22Rv1 (cell line): Measurements from ENCODE around the gene CADM1.

Source experiments
- H3K27ac ChIP-seq: fragments of 450-650 bp; 2 replicates; pipeline ENCODE4 v1.5.1; 2017
- ZFX ChIP-seq: fragments of 450-650 bp; IDR thresholded peaks from 2 replicates; pipeline ENCODE4 v1.6.1; 2017; ENCODE audit warnings: antibody characterized with exemption, borderline replicate concordance
- TF ChIP-seq, protein P1 (sequence below): fragments of 450-650 bp; IDR thresholded peaks from 2 replicates; pipeline ENCODE4 v1.5.1; 2017; ENCODE audit warnings: mild to moderate bottlenecking

The CADM1 gene

DNA sequence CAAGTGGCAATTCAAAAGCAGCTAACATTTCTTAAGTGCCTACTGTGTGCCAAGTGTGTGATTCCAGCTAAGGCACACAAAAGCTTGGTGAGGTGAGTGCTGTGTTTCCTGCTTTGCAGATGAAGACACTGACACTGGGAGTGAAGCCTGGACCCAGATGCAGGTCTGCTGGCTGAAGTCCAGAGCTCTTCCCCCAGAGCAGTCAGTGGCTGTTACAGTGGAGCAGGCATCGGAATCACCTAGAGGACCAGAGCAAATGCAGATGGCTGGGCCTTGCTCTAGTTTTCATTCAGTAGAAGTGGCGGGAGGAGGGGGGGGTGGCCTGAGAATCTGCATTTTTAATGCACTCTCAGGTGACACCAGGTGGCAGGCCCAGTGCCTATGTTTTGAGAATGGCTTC is 342.3 kb downstream of the CADM1 start:
- H3K27ac ChIP-seq, result no peak overlapping the region
- TF ChIP-seq, protein P1, sequence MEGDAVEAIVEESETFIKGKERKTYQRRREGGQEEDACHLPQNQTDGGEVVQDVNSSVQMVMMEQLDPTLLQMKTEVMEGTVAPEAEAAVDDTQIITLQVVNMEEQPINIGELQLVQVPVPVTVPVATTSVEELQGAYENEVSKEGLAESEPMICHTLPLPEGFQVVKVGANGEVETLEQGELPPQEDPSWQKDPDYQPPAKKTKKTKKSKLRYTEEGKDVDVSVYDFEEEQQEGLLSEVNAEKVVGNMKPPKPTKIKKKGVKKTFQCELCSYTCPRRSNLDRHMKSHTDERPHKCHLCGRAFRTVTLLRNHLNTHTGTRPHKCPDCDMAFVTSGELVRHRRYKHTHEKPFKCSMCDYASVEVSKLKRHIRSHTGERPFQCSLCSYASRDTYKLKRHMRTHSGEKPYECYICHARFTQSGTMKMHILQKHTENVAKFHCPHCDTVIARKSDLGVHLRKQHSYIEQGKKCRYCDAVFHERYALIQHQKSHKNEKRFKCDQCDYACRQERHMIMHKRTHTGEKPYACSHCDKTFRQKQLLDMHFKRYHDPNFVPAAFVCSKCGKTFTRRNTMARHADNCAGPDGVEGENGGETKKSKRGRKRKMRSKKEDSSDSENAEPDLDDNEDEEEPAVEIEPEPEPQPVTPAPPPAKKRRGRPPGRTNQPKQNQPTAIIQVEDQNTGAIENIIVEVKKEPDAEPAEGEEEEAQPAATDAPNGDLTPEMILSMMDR, result no peak
- TF ChIP-seq ZFX, result no peak

DNA sequence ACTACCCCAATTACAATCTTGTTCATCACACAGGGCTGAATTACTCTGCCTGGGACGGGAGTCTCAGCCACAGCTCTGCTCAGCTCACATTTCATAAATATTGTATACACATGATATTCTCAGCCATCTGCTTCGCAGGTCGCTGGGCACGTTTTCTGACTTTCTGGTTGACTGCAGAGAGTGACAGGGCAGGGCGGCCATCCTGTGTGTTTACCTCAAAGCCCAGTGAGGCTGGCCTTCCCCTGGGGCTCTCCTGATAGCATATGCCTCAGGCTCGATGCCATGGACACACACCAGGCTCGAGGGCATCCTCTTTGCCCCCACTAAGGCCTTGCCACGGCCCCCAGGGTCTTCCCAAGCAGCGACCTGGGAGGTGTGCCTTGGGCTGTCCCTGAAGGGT is 345.0 kb downstream of the CADM1 start:
- TF ChIP-seq, protein P1, result no peak
- no peak for TF ChIP-seq ZFX
- no peak overlapping the region for H3K27ac ChIP-seq

DNA sequence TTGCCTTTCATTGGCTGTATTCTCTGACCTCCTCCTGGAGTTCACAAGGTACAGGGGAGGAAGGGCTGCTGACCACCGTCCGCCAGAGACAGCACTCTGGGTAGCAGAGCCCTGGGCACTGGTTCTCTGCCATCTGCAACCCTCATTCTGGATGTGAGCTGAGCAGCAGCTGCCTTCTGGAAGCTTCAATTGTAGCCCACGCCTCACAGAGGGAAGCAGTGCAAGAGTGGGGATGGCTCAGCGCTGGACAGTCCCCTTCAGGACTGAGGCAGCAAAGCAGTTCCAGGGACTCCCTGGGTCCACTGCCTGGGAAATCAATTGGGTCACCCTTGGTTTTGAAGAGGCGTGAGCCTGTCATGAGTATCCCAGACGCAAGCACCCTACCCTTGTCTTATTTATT is 346.2 kb downstream of the CADM1 start:
- TF ChIP-seq ZFX, result no peak
- TF ChIP-seq, protein P1, result no peak
- H3K27ac ChIP-seq, result no peak overlapping the region

DNA sequence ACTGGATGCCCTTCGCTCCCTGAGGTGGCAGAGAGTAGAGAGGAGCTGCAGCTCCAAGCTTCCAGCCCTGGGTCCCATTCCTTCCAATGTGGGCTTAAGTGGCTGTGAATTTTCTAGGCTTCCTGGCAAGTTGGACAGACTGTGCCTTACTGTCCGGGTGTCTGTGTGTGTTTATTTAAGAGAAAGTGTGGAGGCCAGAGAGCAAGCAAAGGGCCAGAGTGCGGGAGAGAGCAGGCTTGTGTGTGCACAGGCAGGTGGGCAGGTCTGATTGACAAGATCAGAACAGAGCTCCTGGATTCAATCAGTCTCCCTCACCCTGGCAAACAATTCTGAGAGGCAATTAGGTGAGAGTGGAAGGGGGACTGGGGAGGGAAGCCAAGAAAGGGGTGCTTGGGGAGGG is 347.0 kb downstream of the CADM1 start:
- no peak overlapping the region for H3K27ac ChIP-seq
- TF ChIP-seq, protein P1, result no peak
- no peak for TF ChIP-seq ZFX

DNA sequence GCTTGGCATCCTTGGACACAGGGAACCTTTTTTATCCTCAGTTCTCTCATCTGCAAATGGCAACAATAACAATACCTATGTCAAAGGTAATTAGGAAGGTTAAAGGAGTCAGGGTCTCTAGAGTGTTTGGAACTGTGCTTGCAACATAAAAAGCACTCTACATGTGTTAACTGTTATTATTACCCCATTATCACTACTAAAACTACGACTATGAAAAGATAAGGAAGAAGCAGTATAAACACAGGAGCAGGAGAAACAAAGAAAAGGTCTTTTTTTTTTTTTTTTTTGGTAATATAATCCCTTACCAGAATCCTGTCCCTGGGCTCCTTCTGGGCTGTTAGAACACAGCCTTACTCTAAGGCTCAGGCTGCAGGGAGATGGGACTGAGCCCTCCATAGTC is 348.2 kb downstream of the CADM1 start:
- no peak overlapping the region for H3K27ac ChIP-seq
- no peak for TF ChIP-seq ZFX
- TF ChIP-seq, protein P1, result no peak

DNA sequence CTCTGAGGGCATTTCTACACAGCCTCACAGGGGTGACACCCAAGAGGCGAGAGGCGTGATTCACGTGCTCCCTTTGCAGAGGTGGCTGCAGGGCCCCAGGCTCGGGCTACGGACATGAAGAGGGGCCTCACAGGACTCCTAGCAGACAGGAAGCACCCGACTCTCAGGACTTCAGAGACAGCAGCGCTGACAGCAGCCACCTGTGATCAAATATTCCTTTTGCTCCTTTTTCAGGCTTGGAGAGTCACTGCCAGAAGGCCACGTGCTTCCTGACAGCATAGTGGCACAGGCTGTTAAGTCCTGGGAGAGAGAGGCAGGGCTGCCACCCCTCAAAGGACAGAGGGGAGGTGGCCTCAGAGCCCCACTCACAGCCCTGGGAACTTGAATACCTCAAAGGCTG is 348.9 kb downstream of the CADM1 start:
- H3K27ac ChIP-seq, result no peak overlapping the region
- no peak for TF ChIP-seq ZFX

DNA sequence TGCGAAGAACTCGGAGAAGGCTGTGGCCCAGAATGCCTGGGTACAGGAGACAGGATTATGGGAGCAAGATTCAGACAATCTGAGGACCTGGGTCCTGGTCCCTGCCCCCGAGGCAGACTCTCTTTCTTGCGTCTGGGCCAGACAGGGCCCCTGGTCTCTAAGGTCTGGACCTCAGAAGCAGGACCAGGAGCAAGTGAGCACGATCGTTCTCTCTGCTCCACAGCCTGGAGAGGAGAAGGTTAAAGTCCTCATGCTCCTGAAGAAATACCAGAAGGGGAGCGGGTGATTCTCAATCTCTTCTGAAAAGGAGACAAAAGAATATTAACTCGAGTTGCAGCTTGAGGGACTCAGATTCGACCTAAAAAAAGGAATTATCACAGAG is 349.9 kb downstream of the CADM1 start:
- H3K27ac ChIP-seq, result no peak overlapping the region
- TF ChIP-seq, protein P1, result no peak
- no peak for TF ChIP-seq ZFX

DNA sequence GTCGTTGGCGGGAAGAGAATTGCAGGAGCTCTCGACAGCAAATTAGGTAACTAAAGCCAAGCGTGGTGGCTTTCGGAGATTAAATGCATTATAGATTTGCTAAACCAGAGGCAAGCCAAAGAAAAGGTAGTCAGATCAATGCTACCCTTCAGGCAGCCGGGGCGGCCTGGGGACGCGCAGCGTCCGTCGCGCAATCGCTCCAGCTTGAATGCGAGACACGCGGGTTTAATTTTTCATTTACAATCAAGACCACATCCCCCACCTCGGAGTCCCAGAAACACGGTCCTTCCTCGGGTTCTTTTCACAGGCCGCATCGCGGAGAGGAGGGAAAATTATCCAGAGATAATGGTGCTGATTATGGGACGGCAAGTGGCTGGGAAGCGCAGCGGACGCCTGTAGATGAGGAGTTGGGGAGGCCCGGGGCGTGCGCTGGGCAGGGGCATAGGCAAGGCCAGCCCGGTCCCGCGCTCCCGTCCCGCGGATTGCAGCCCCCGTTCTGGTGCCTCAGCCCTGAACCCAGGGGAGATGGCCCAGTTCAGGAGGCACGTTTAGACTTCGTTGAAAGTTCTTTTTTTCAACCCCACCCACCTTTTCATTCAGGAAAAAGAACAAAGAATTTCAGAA is 350.4 kb downstream of the CADM1 start:
- no peak for TF ChIP-seq ZFX
- TF ChIP-seq, protein P1, result no peak
- H3K27ac ChIP-seq, result no peak overlapping the region
